ENCODE measurements around the gene SCCPDH. TPM values are rescaled to one million over a fixed set of nuclear protein-coding genes. Genes with fewer than 3 reads are reported as not detected.
A peak's percentile ranks its signal among the peaks of the same experiment; 100 is the strongest.

The SCCPDH gene
- total and polyA plus RNA-seq, 8 donors: 28.3 to 45.0 (median 42.5) TPM

DNA sequence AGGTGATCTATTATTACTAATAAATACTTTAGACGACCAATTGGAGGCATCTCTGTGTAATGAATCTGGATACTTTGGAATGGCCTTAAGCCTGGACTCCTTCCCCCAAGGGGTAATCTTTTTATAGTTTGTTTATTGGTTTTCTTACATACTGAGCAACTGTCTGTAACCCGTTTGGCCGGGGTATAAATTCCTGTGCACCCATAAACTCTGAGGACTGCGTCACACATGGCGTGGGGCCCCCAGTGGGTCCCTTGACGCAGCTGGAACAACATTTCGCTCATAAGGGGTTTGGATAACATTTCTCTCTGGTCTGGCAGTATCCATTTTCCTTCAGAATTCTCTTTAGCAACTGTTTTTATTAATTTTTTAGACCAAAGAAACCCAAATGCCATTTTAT is 26.5 kb downstream of the SCCPDH start:
- H3K4me1 ChIP-seq: no peaks in the 10 kb centered on the region

GRCh38 chr1:246753670-246754535 is 29.7 kb downstream of the SCCPDH start:
- no peaks in the 10 kb centered on the region for H3K36me3 ChIP-seq
- intact Hi-C loops (cut with DNase I): loop anchor here in 1 of 2 donors (5.0 kb wide), 1 partner anchor 257 kb away; no protein-coding TSS in a partner anchor
- DNase-seq: peak in 2 of 4 donors; percentile 28 to 58
- H3K27ac ChIP-seq: no peak overlapping the region
- no peaks in the 10 kb centered on the region for H3K9me3 ChIP-seq
- TF ChIP-seq, protein P1, sequence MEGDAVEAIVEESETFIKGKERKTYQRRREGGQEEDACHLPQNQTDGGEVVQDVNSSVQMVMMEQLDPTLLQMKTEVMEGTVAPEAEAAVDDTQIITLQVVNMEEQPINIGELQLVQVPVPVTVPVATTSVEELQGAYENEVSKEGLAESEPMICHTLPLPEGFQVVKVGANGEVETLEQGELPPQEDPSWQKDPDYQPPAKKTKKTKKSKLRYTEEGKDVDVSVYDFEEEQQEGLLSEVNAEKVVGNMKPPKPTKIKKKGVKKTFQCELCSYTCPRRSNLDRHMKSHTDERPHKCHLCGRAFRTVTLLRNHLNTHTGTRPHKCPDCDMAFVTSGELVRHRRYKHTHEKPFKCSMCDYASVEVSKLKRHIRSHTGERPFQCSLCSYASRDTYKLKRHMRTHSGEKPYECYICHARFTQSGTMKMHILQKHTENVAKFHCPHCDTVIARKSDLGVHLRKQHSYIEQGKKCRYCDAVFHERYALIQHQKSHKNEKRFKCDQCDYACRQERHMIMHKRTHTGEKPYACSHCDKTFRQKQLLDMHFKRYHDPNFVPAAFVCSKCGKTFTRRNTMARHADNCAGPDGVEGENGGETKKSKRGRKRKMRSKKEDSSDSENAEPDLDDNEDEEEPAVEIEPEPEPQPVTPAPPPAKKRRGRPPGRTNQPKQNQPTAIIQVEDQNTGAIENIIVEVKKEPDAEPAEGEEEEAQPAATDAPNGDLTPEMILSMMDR (IDR thresholded peaks at IDR 0.05): peak; percentile 58 to 62
- peak; percentile 90 for ATAC-seq
- no peaks in the 10 kb centered on the region for H3K27me3 ChIP-seq
- no peak overlapping the region for H3K4me3 ChIP-seq
- H3K4me1 ChIP-seq: no peaks in the 10 kb centered on the region

More for the DNA sequence above, 26.5 kb downstream of the SCCPDH start:
- no peak for DNase-seq
- Histone ChIP-seq H3K36me3 (no peaks in the 10 kb centered on the region), H3K4me3 (no peak overlapping the region), H3K27me3 (no peaks in the 10 kb centered on the region), H3K9me3 (no peaks in the 10 kb centered on the region), H3K27ac (no peak overlapping the region)
- intact Hi-C loops (cut with DNase I): loop anchor here in 1 of 2 donors (5.0 kb wide), 1 partner anchor 253 kb away; no protein-coding TSS in a partner anchor
- ATAC-seq: no peak
- TF ChIP-seq, protein P1 (IDR thresholded peaks at IDR 0.05): no peak

DNA sequence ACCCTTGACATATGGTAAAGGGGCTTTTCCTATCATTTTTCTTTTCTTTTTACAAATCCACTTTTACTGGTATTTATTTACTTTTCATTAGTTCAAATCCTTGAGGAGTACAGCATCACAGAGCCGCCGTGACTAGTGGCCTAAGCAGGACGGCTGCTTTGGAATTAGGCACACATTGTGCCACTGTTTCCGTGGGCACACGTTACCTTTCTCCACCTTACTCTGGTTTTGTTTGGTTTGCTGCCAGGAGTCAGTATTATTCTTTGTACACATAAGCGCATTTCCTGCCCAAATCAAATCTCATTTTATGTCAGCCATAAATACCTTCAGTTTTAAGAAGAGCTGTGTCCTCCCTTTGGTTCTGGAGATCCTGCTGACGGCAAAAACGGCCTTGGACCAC is 31.2 kb downstream of the SCCPDH start:
- no peak for DNase-seq
- no peaks in the 10 kb centered on the region for H3K27me3 ChIP-seq
- H3K36me3 ChIP-seq: peaks cover 0 to 3% of the 10 kb centered on the region in 2 donors
- TF ChIP-seq, protein P1 (IDR thresholded peaks at IDR 0.05): no peak
- ATAC-seq: no peak
- intact Hi-C loops (cut with DNase I): no loop called here
- H3K4me1 ChIP-seq: no peaks in the 10 kb centered on the region
- no peaks in the 10 kb centered on the region for H3K9me3 ChIP-seq
- no peak overlapping the region for H3K27ac ChIP-seq
- no peak overlapping the region for H3K4me3 ChIP-seq

GRCh38 chr1:246760422-246761347 is 36.5 kb downstream of the SCCPDH start:
- DNase-seq (no peak), ATAC-seq (no peak)
- no peaks in the 10 kb centered on the region for H3K27me3 ChIP-seq
- no peaks in the 10 kb centered on the region for H3K4me1 ChIP-seq
- no peak overlapping the region for H3K4me3 ChIP-seq
- no peak overlapping the region for H3K27ac ChIP-seq
- peaks cover 0 to 37% of the 10 kb centered on the region in 2 donors for H3K36me3 ChIP-seq
- intact Hi-C loops (cut with DNase I): no loop called here
- TF ChIP-seq, protein P1 (IDR thresholded peaks at IDR 0.05): no peak
- H3K9me3 ChIP-seq: no peaks in the 10 kb centered on the region

Data from left lung (tissue), 10 donors.